Smooth muscle cell (in vitro differentiated cells): ENCODE data around the gene TRIP10. TPM values are rescaled to one million over a fixed set of nuclear protein-coding genes. Genes with fewer than 3 reads are reported as not detected.

ENCODE experiments used
- DNase-seq: peaks from one replicate; lab custom pipeline; 2025; ENCODE audit not compliant: unreplicated experiment; lab: John Stamatoyannopoulos, UW
- H2AFZ ChIP-seq: fragments of 200-600 bp; sonication (generic); 2 replicates; pipeline ENCODE4 v1.6.0; 2016; ENCODE audit warnings: antibody characterized with exemption, low read depth, mild to moderate bottlenecking
- H3F3A ChIP-seq: fragments of 200-600 bp; sonication (generic); 2 replicates; pipeline ENCODE4 v1.6.0; 2017; ENCODE audit warnings: antibody characterized with exemption, low read depth
- H3K27ac ChIP-seq: fragments of 200-600 bp; sonication (generic); 2 replicates; pipeline ENCODE4 v1.5.1; 2016; ENCODE audit warnings: low read depth, mild to moderate bottlenecking
- H3K27me3 ChIP-seq: fragments of 200-600 bp; sonication (generic); 2 replicates; pipeline ENCODE4 v1.6.1; 2016; ENCODE audit warnings: low read depth, mild to moderate bottlenecking
- H3K36me3 ChIP-seq: fragments of 200-600 bp; sonication (generic); 2 replicates; pipeline ENCODE4 v1.5.1; 2016; ENCODE audit warnings: low read depth
- H3K4me1 ChIP-seq: fragments of 200-600 bp; sonication (generic); 2 replicates; pipeline ENCODE4 v1.5.1; 2016; ENCODE audit warnings: low read depth
- H3K4me2 ChIP-seq: fragments of 200-600 bp; sonication (generic); 2 replicates; pipeline ENCODE4 v1.6.0; 2016; ENCODE audit warnings: mild to moderate bottlenecking
- H3K4me3 ChIP-seq: fragments of 200-600 bp; sonication (generic); 2 replicates; pipeline ENCODE4 v1.5.1; 2016; ENCODE audit warnings: mild to moderate bottlenecking
- H3K79me2 ChIP-seq: fragments of 200-600 bp; sonication (generic); 2 replicates; pipeline ENCODE4 v1.6.0; 2016; ENCODE audit warnings: low read depth, mild to moderate bottlenecking
- H3K9ac ChIP-seq: fragments of 200-600 bp; sonication (generic); 2 replicates; pipeline ENCODE4 v1.6.0; 2016; ENCODE audit warnings: low read depth
- H3K9me3 ChIP-seq: fragments of 200-600 bp; sonication (generic); replicated peaks from 2 replicates; pipeline ENCODE4 v1.5.1; 2016; ENCODE audit warnings: low read depth
- H4K20me1 ChIP-seq: fragments of 200-600 bp; sonication (generic); 2 replicates; pipeline ENCODE4 v1.6.0; 2016; ENCODE audit warnings: low read depth
- WGBS: methylation state at CpG from one replicate; pipeline ENCODE4 v1.1.7; 2016; ENCODE audit warnings: low lambda C conversion rate; 5-methylcytosine and 5-hydroxymethylcytosine counted together
- polyA plus RNA-seq: library from polyadenylated mRNA; unstranded; fragments of >200 nt; fragmentation: Nextera tagmentation; extraction: Ambion mirVana; gene quantifications from 2 replicates; pipeline ENCODE4 v1.2.1, GENCODE V29; 2016
- total RNA-seq: library from RNA; depleted of rRNA; stranded (reverse); fragments of >200 nt; gene quantifications from 2 replicates; pipeline ENCODE4 v1.2.3, GENCODE V29; 2014
- TF ChIP-seq, protein P1 (sequence below): fragments of 200-600 bp; sonication (generic); IDR thresholded peaks from 2 replicates; pipeline ENCODE4 v1.5.1; 2017; ENCODE audit warnings: borderline replicate concordance, mild to moderate bottlenecking, antibody characterized with exemption; ENCODE audit not compliant: insufficient read depth, poor library complexity, severe bottlenecking

Gene TRIP10
- total and polyA plus RNA-seq, 2 experiments from 2014 or later, result 55.0 to 67.8 TPM

DNA sequence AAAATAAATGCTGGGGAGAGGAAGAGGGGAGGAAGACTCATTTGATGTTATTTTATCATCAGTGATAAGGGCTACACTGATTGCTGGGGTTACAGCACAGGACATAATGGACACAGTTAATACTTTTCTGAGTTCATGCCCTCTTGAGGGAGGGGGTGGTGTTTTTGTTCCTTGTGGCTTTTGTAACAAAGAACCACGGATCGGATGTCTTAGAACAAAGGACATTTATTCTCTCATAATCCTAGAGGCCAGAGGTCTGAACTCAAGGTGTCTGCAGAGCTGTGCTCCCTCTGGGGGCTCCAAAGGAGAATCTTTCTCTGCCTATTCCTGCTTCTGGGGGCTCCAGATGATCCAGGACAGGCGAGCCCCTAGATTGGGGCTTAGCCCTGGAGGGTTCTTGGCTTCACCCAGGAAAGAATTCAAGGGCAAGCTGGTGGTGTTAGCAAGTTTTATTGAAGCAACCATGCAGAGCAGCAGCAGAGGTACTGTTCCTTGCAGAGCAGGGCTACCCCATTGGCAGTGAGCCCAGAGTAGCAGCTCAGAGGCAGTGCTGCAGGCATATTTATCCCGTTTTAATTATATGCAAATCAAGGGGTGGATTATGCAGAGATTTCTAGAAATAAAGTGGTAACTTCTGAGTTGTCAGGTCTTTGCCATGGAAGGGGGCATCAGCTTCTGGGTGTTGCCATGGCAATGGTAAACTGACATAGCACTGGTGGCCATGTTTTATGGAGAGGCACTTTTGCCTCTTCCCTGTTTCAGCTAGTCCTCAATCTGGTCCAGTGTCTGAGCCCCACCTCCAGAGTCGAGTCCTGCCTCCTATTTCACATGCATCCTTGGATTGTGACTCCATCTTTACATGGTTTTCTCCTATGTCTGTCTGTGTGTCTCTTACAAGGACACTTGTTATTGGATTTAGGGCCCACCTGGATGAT lies 51.0 kb downstream of the TRIP10 start:
- Histone ChIP-seq H3K9me3 (no peaks in the 10 kb centered on the region), H3K27me3 (no peaks in the 10 kb centered on the region), H3F3A (no peaks in the 10 kb centered on the region), H3K36me3 (no peaks in the 10 kb centered on the region), H2AFZ (no peak overlapping the region), H3K4me3 (no peak overlapping the region), H3K9ac (no peak overlapping the region), H3K4me1 (no peaks in the 10 kb centered on the region), H4K20me1 (no peaks in the 10 kb centered on the region), H3K79me2 (no peaks in the 10 kb centered on the region), H3K27ac (no peak overlapping the region), H3K4me2 (no peak overlapping the region)
- DNase-seq, result no peak
- TF ChIP-seq, protein P1, sequence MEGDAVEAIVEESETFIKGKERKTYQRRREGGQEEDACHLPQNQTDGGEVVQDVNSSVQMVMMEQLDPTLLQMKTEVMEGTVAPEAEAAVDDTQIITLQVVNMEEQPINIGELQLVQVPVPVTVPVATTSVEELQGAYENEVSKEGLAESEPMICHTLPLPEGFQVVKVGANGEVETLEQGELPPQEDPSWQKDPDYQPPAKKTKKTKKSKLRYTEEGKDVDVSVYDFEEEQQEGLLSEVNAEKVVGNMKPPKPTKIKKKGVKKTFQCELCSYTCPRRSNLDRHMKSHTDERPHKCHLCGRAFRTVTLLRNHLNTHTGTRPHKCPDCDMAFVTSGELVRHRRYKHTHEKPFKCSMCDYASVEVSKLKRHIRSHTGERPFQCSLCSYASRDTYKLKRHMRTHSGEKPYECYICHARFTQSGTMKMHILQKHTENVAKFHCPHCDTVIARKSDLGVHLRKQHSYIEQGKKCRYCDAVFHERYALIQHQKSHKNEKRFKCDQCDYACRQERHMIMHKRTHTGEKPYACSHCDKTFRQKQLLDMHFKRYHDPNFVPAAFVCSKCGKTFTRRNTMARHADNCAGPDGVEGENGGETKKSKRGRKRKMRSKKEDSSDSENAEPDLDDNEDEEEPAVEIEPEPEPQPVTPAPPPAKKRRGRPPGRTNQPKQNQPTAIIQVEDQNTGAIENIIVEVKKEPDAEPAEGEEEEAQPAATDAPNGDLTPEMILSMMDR, result no peak
- WGBS, result 66% methylated on average over 5 of the region's 5 CpGs

DNA sequence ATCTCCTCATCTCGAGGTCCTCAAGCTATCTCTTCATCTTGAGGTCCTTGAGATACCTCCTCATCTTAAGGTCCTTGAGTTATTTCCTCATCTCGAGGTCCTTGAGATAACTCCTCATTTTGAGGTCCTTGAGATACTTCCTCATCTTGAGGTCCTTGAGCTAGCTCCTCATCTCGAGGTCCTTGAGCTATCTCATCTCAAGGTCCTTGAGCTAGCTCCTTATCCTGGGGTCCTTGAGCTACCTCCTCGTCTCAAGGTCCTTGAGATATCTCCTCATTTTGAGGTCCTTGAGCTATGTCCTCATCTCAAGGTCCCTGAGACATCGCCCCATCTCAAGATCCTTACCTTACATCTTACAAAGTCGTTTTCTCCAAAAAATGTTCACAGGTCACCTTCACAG lies 51.8 kb downstream of the TRIP10 start:
- Histone ChIP-seq H3K4me2 (no peak overlapping the region), H3K27ac (no peak overlapping the region), H3K9ac (no peak overlapping the region), H3K79me2 (no peaks in the 10 kb centered on the region), H4K20me1 (no peaks in the 10 kb centered on the region), H3K9me3 (no peaks in the 10 kb centered on the region), H3K27me3 (no peaks in the 10 kb centered on the region), H2AFZ (no peak overlapping the region), H3K36me3 (no peaks in the 10 kb centered on the region), H3F3A (no peaks in the 10 kb centered on the region), H3K4me3 (no peak overlapping the region), H3K4me1 (no peaks in the 10 kb centered on the region)
- WGBS, result 63% methylated on average over 6 of the region's 6 CpGs
- no peak for DNase-seq
- TF ChIP-seq, protein P1, result no peak

DNA sequence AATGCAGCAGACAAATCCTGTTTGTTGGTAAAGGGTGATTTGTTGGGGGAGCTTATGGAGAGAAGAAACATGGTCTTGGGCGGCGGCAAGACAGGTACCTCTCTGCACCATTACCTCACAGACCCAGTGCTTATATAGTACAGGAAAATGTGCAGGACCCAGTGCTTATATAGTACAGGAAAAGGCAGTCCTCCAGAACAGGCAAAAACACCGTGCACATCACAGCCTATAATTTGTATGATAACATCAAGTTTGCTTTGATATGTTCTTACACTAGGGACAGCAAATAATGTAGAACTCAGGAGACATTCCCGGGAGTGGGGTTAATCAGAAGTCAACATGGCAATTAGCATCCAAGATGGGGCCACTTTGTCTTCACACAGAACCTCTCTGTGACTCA lies 53.9 kb downstream of the TRIP10 start:
- DNase-seq, result no peak
- Histone ChIP-seq H3K4me3 (no peak overlapping the region), H3K9ac (no peak overlapping the region), H3K9me3 (no peaks in the 10 kb centered on the region), H3K27ac (no peak overlapping the region), H3F3A (no peaks in the 10 kb centered on the region), H4K20me1 (no peaks in the 10 kb centered on the region), H3K36me3 (no peaks in the 10 kb centered on the region), H2AFZ (no peak overlapping the region), H3K4me1 (no peaks in the 10 kb centered on the region), H3K27me3 (no peaks in the 10 kb centered on the region), H3K4me2 (no peak overlapping the region), H3K79me2 (no peaks in the 10 kb centered on the region)
- WGBS, result 87% methylated on average over 4 of the region's 4 CpGs
- TF ChIP-seq, protein P1, result no peak
